Measurements from ENCODE around the gene ZBTB38.

Gene ZBTB38

DNA sequence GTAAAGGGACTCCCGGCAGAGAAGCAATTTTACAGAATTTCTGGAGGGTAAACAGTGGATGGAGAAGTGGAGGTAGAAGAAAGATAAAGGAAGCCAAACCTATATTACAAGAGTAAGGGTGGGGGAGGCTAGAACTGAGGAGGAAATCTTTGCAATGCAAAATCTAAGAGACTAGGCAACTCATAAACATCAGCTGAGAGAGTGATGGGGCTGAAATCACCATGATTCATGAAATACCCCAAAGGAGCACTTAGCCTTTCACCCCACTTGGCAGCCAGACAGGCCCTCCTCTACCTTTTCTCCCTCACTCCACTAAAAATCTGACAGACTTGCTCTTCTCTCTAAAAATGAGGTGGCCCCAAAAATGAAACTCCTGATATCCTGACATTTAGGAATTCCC lies 19.5 kb upstream of the ZBTB38 start:
- H3K27me3 Mint-ChIP-seq (ENCODE audit: low read depth) = no peaks in the 10 kb centered on the region
- peaks cover 6% of the 10 kb centered on the region for H3K4me1 Mint-ChIP-seq
- no peak for TF ChIP-seq CTCF (IDR thresholded peaks at IDR 0.05; ENCODE audit: unreplicated experiment in 3 of 3)

DNA sequence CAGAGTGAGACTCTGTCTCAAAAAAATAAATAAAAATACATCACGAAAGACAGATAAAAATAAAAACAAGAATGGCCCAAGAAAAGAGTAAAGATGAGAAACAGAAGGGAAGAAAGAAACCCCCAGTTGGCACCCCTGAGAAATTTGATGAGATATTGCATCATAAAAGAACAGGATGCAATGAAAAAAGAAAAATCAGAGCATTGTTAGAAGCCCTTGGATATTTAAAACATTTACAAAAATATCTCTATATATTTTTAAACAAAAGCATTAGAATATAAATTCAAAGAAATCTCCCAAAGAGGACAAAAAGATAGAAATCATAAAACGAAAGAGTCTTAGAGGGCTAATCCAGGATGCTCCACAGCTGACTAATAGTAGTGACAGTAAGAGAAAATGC lies 18.6 kb upstream of the ZBTB38 start:
- Mint-ChIP-seq H3K36me3 (ENCODE audit: low read depth) (peaks cover 4% of the 10 kb centered on the region), H3K4me3 (no peak overlapping the region), H3K27ac (no peak overlapping the region), H3K27me3 (ENCODE audit: low read depth) (peaks cover 4% of the 10 kb centered on the region), H3K9me3 (peaks cover 4% of the 10 kb centered on the region), H3K4me1 (peaks cover 6% of the 10 kb centered on the region)
- no peak for TF ChIP-seq CTCF (IDR thresholded peaks at IDR 0.05; ENCODE audit: unreplicated experiment in 3 of 3)

More for the DNA sequence above, 19.5 kb upstream of the ZBTB38 start:
- H3K27ac Mint-ChIP-seq = no peak overlapping the region
- H3K4me3 Mint-ChIP-seq = no peak overlapping the region
- H3K9me3 Mint-ChIP-seq = peaks cover 4% of the 10 kb centered on the region
- peaks cover 4% of the 10 kb centered on the region for H3K36me3 Mint-ChIP-seq (ENCODE audit: low read depth)

GRCh38 chr3:141350666-141351065 lies 17.6 kb upstream of the ZBTB38 start:
- Mint-ChIP-seq H3K4me3 (no peak overlapping the region), H3K9me3 (peaks cover 4% of the 10 kb centered on the region), H3K27ac (no peak overlapping the region), H3K27me3 (ENCODE audit: low read depth) (peaks cover 4% of the 10 kb centered on the region), H3K36me3 (ENCODE audit: low read depth) (peaks cover 4% of the 10 kb centered on the region), H3K4me1 (peaks cover 6% of the 10 kb centered on the region)
- no peak for TF ChIP-seq CTCF (IDR thresholded peaks at IDR 0.05; ENCODE audit: unreplicated experiment in 3 of 3)

DNA sequence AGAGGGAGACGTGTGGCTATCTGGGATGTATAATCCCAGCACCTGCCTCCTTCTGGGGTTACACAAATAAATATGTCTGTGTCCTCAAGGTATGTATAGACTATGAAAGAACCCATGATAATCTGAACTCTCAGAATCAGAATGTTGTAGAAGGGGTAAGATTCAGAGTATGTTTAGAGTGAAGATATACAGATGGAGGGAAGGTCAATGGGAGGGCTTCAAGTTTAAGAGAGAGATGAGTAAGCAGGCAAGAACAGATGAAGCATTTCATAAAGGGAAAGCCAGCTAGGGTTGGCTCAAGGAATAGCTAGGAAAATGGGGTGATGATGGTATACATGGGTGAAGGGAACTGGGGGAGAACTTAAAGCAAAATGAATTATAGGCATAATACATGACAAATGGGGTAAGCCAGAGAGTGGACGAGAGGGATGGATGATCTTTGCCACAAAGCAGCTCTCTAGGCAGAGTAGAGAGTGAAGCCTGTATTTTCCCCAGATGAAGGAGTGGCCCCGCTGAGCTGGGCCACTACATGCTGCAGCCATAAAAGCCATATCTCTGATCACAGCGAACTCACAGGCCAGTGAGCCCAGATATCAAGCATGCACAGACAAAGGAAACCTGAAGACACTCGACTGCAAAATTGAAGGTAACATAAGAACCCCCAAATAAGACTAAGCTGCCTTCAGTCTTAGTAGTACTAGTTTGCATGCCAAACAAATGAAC lies 15.9 kb upstream of the ZBTB38 start:
- peaks cover 4% of the 10 kb centered on the region for H3K36me3 Mint-ChIP-seq (ENCODE audit: low read depth)
- no peak overlapping the region for H3K27ac Mint-ChIP-seq
- peaks cover 6% of the 10 kb centered on the region for H3K4me1 Mint-ChIP-seq
- no peak for TF ChIP-seq CTCF (IDR thresholded peaks at IDR 0.05; ENCODE audit: unreplicated experiment in 3 of 3)
- peaks cover 4% of the 10 kb centered on the region for H3K27me3 Mint-ChIP-seq (ENCODE audit: low read depth)
- H3K4me3 Mint-ChIP-seq = no peak overlapping the region
- peaks cover 4% of the 10 kb centered on the region for H3K9me3 Mint-ChIP-seq

- Mint-ChIP-seq H3K27me3 (ENCODE audit: low read depth) (peaks cover 4% of the 10 kb centered on the region), H3K4me3 (no peak overlapping the region), H3K36me3 (ENCODE audit: low read depth) (peaks cover 4% of the 10 kb centered on the region), H3K27ac (no peak overlapping the region), H3K4me1 (no peaks in the 10 kb centered on the region), H3K9me3 (peaks cover 4% of the 10 kb centered on the region)
- TF ChIP-seq CTCF (IDR thresholded peaks at IDR 0.05; ENCODE audit: unreplicated experiment in 3 of 3) = no peak
Observed at GRCh38 chr3:141353652-141354495, 14.4 kb upstream of the ZBTB38 start.
